A673 (cell line): ENCODE measurements around the gene GORASP1.

ENCODE experiments used
- EZH2 ChIP-seq: fragments of 200-600 bp; sonication (generic); IDR thresholded peaks from 2 replicates; pipeline ENCODE4 v1.6.1; 2017; ENCODE audit warnings: borderline replicate concordance, low read depth, mild to moderate bottlenecking, mixed read lengths, antibody characterized with exemption, low read length; ENCODE audit not compliant: poor library complexity, severe bottlenecking
- TF ChIP-seq, protein P1 (sequence below): fragments of 300-800, 200-600 bp; sonication (generic); conservative IDR thresholded peaks from 2 replicates; pipeline ENCODE4 v1.5.1; 2017; ENCODE audit warnings: low read depth, mild to moderate bottlenecking, antibody characterized with exemption, low read length, moderate library complexity, mixed read lengths

DNA sequence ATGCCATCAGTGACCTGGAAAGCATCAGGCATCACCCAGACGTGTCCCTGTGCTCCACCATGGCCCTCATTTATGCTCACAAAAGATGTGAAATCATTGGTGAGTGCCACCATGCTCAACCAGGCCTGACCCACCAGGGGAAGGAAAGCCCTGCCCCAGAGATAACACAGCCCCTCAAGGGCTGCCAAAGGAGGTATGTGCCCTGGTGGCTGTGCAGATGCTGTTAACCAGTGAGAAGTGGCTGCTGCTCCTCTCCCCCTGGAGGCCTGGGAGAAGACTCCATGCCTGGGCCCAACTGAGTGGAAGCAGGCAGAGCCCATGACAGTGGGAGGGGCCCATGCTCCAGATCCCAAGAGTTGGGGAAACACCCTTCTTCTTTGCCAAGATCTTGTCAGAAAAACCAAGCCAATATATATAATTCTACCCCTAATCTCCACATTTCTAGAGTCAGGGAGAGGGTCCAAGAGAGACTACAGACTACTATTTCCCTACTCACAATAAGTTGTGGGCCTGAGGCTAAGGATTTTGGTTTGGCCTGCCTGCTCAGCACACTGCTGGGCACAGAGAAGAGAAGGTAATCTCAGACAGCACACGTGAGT lies 2.7 kb upstream of the GORASP1 start:
- TF ChIP-seq, protein P1, sequence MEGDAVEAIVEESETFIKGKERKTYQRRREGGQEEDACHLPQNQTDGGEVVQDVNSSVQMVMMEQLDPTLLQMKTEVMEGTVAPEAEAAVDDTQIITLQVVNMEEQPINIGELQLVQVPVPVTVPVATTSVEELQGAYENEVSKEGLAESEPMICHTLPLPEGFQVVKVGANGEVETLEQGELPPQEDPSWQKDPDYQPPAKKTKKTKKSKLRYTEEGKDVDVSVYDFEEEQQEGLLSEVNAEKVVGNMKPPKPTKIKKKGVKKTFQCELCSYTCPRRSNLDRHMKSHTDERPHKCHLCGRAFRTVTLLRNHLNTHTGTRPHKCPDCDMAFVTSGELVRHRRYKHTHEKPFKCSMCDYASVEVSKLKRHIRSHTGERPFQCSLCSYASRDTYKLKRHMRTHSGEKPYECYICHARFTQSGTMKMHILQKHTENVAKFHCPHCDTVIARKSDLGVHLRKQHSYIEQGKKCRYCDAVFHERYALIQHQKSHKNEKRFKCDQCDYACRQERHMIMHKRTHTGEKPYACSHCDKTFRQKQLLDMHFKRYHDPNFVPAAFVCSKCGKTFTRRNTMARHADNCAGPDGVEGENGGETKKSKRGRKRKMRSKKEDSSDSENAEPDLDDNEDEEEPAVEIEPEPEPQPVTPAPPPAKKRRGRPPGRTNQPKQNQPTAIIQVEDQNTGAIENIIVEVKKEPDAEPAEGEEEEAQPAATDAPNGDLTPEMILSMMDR, result no peak
- no peak for TF ChIP-seq EZH2
